ENCODE data around the gene CCDC88C. TPM values are rescaled to one million over a fixed set of nuclear protein-coding genes. Genes with fewer than 3 reads are reported as not detected.

CCDC88C gene
- total and polyA plus RNA-seq, 2 experiments from 2014 or later = 23.6 to 60.7 TPM

- no peak for TF ChIP-seq CTCF (conservative IDR thresholded peaks at IDR 0.05; ENCODE audit: low read depth in 2 of 2)
- no peak for TF ChIP-seq ZNF114 (CRISPR knock-in tag; IDR thresholded peaks at IDR 0.05)
Measured at GRCh38 chr14:91242635-91243034, 175.0 kb downstream of the CCDC88C start (continued).

DNA sequence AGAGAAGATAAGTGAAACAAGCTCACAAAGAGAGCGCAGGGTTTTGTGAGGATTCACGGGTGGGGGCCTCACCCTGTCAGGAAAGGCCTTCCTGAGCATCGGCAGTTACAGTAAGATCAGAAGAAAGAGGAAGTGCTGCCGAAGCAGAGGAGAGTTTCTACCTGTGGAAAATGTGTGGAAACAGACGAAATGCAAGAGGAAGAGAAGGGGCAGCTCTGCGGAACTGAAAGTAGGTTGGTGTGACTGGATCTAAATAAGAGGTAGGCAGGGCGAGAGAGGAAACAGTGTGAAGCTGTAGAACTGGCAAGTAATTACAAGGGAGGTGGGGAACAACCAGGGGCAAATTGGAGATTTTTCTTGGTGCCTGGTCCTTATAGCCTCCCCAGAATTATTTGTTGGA lies 175.8 kb downstream of the CCDC88C start:
- no peaks in the 10 kb centered on the region for H3K79me2 ChIP-seq (replicated peaks; ENCODE audit: insufficient read depth)
- H2AFZ ChIP-seq = no peak overlapping the region
- H3K27me3 ChIP-seq (ENCODE audit: insufficient read depth) = no peaks in the 10 kb centered on the region
- Mint-ChIP-seq H3K4me3 (no peak overlapping the region), H3K27me3 (ENCODE audit: insufficient read depth, low read depth, poor library complexity) (peaks cover 4% of the 10 kb centered on the region), H3K27ac (no peak overlapping the region), H3K9me3 (peaks cover 4% of the 10 kb centered on the region; the same call in 1 of the 3 replicates), H3K4me1 (peaks cover 15% of the 10 kb centered on the region), H3K36me3 (ENCODE audit: low read depth) (no peaks in the 10 kb centered on the region)
- no peaks in the 10 kb centered on the region for H3K4me1 ChIP-seq (ENCODE audit: insufficient read depth)
- H3K4me2 ChIP-seq = no peak overlapping the region
- no peaks in the 10 kb centered on the region for H4K20me1 ChIP-seq (replicated peaks; ENCODE audit: insufficient read depth)
- H3K27ac ChIP-seq (ENCODE audit: low read depth) = no peak overlapping the region
- DNase-seq (ENCODE audit: low spot score) (no peak), ATAC-seq (no peak)
- no peaks in the 10 kb centered on the region for H3K9me2 ChIP-seq (ENCODE audit: insufficient read depth)
- no peaks in the 10 kb centered on the region for H3K36me3 ChIP-seq (ENCODE audit: insufficient read depth)
- no peak overlapping the region for H3K4me3 ChIP-seq
- H3F3A ChIP-seq (replicated peaks; ENCODE audit: low read depth) = no peaks in the 10 kb centered on the region
- TF ChIP-seq POLR2AphosphoS5 (IDR thresholded peaks at IDR 0.05; ENCODE audit: low read depth) = no peak
- TF ChIP-seq, protein P1, sequence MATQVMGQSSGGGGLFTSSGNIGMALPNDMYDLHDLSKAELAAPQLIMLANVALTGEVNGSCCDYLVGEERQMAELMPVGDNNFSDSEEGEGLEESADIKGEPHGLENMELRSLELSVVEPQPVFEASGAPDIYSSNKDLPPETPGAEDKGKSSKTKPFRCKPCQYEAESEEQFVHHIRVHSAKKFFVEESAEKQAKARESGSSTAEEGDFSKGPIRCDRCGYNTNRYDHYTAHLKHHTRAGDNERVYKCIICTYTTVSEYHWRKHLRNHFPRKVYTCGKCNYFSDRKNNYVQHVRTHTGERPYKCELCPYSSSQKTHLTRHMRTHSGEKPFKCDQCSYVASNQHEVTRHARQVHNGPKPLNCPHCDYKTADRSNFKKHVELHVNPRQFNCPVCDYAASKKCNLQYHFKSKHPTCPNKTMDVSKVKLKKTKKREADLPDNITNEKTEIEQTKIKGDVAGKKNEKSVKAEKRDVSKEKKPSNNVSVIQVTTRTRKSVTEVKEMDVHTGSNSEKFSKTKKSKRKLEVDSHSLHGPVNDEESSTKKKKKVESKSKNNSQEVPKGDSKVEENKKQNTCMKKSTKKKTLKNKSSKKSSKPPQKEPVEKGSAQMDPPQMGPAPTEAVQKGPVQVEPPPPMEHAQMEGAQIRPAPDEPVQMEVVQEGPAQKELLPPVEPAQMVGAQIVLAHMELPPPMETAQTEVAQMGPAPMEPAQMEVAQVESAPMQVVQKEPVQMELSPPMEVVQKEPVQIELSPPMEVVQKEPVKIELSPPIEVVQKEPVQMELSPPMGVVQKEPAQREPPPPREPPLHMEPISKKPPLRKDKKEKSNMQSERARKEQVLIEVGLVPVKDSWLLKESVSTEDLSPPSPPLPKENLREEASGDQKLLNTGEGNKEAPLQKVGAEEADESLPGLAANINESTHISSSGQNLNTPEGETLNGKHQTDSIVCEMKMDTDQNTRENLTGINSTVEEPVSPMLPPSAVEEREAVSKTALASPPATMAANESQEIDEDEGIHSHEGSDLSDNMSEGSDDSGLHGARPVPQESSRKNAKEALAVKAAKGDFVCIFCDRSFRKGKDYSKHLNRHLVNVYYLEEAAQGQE (IDR thresholded peaks at IDR 0.05; ENCODE audit: unreplicated experiment) = no peak
- no peak for TF ChIP-seq ZNF331 (CRISPR knock-in tag; IDR thresholded peaks at IDR 0.05; ENCODE audit: low read depth)
- no peak for TF ChIP-seq ZNF114 (CRISPR knock-in tag; IDR thresholded peaks at IDR 0.05)
- TF ChIP-seq, protein P2, sequence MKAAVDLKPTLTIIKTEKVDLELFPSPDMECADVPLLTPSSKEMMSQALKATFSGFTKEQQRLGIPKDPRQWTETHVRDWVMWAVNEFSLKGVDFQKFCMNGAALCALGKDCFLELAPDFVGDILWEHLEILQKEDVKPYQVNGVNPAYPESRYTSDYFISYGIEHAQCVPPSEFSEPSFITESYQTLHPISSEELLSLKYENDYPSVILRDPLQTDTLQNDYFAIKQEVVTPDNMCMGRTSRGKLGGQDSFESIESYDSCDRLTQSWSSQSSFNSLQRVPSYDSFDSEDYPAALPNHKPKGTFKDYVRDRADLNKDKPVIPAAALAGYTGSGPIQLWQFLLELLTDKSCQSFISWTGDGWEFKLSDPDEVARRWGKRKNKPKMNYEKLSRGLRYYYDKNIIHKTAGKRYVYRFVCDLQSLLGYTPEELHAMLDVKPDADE (IDR thresholded peaks at IDR 0.05) = no peak
- no peak for TF ChIP-seq STAT1 (IDR thresholded peaks at IDR 0.05; ENCODE audit: unreplicated experiment)
- TF ChIP-seq EZH2phosphoT487 (IDR thresholded peaks at IDR 0.05; ENCODE audit: unreplicated experiment) = no peak
- no peak for TF ChIP-seq CTCF (conservative IDR thresholded peaks at IDR 0.05; ENCODE audit: low read depth in 2 of 2)
- TF ChIP-seq JUNB (IDR thresholded peaks at IDR 0.05; ENCODE audit: unreplicated experiment) = no peak
- no peak for TF ChIP-seq ZNF462 (CRISPR knock-in tag; IDR thresholded peaks at IDR 0.05)
